ENCODE data around the gene CDH13.

DNA sequence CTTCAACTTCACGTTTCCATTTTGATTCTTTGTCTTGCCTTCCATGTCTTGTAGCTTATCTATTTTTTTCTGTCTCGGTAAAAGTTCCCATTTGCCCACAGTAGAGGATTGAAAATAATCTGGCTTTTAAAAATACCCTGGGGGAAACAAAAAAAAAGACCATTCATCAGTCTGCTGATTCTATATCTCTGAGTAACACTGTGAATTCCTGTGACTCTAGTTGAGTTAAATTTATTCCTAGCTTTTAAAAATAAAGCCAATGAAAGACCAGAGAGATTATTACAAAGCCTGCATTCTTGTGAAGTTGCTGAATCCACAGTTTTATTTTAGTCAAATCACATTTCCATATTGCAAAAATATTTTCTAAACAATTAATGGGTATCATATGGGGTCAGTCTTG, 532.3 kb downstream of the CDH13 start:
- TF ChIP-seq, protein P1, sequence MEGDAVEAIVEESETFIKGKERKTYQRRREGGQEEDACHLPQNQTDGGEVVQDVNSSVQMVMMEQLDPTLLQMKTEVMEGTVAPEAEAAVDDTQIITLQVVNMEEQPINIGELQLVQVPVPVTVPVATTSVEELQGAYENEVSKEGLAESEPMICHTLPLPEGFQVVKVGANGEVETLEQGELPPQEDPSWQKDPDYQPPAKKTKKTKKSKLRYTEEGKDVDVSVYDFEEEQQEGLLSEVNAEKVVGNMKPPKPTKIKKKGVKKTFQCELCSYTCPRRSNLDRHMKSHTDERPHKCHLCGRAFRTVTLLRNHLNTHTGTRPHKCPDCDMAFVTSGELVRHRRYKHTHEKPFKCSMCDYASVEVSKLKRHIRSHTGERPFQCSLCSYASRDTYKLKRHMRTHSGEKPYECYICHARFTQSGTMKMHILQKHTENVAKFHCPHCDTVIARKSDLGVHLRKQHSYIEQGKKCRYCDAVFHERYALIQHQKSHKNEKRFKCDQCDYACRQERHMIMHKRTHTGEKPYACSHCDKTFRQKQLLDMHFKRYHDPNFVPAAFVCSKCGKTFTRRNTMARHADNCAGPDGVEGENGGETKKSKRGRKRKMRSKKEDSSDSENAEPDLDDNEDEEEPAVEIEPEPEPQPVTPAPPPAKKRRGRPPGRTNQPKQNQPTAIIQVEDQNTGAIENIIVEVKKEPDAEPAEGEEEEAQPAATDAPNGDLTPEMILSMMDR (IDR thresholded peaks at IDR 0.05; ENCODE audit: low read depth, low read length), result no peak
- no peak for TF ChIP-seq EZH2phosphoT487 (IDR thresholded peaks at IDR 0.05; ENCODE audit: low read depth)

Measured in OCI-LY3 (cell line).